Measurements from ENCODE around the gene RGS3.
"Not testable (repeated sequence)": the region's sequence is repeated elsewhere in the genome, so short reads cannot be mapped to it uniquely, and the experiment has no call there.

RGS3 gene

DNA sequence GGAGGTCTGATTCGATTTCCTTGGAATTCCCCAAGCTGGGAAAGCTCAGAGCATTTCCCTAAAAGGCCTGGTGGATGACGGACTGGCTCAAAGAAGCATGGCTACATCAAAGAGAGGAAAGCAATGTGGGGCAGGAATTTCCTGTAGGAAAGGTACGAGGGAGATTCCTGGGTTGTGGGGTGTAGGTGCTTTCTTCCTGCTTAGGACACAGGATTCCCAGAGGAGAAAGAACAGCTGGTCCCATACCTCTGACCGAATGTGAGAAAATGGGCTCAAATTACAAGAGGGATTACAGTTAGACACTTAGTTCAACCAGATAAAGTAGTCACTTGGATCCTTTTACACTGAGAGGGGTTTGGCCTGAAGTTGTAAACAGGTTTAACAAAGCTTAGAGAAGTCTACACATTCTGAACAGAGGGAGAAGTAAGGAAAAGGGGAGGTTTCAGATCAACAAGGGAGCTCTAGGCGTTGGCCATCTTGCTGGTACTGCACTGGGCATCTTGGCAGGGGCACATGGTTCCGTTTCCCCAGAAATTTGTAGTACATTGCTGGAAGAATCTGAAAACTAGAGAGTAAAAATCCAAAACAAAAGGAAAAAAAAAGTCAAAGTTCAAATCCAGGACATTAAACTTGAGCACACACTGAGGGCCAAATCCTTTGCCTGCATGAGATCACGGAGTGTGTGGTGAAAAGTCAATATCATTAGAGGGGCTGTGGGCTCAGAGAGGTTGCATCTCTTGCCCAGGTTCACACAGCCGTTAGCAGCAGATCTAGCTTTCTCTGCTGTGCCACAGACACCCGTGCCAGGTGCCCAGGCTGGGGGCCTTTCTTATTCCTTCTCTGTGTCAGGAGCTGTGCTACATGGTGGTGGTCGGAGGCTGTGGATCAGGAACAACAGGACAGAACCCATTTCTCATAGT is 171.3 kb downstream of the RGS3 start:
- no peak for DNase-seq (ENCODE audit: low read depth)

DNA sequence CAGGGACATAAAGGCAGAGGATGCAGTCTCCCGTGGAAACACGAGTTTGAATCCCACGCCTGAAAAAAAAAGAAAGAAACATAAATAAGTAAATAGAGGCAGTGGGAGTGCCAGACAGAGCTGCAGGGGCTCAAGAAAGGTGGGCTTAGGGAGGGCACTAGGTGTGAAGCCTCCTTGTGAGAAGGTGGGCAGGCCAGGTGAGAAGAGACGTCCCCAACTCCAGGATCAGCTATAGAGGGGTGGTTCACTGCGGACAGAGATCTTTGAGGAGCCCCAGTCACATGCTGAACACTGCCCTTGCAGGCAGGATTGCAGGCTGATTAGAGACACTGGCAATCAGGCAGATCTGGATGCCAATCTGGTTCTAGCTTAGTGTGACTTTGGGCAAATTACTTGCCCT is 172.1 kb downstream of the RGS3 start:
- DNase-seq (ENCODE audit: low read depth) = no peak

DNA sequence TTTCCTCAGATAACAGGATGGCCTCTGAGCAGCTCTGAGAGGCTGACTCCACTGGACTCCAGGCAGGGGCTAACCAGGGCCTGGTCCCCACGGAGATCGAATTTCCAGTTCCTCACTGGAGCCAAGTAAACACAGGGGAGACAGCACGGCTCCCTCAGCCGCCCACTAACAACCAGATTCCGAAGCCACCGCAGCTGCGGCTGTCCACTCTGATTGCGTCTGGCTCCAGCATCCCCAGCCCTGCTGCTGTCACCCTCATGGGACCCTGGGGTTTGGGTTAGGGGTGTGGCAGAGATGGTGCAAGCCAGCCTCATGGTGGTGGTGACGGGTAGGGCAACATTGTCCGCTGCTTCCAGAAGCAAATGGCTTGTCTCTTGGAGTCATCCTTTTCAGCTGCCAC is 172.6 kb downstream of the RGS3 start:
- no peak for DNase-seq (ENCODE audit: low read depth)

DNA sequence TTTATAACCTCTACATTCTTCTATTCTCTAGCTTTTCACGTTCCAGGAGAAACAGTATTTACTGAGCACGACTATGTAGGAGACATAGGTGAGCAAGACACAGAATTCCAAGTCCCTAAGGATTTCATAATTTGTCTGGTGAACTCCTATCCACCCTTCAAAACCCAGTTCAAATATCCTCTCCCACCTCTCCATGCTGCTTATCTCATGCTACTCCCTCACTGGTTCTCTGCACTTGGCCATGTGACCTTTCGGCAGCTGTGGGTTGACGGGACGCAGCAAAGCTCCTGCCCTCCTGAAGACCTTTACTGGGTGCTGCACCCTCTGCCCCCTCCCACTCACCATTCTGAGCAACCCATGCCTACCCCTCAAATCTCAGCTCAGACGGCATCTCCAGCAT is 173.2 kb downstream of the RGS3 start:
- DNase-seq (ENCODE audit: low read depth) = no peak

DNA sequence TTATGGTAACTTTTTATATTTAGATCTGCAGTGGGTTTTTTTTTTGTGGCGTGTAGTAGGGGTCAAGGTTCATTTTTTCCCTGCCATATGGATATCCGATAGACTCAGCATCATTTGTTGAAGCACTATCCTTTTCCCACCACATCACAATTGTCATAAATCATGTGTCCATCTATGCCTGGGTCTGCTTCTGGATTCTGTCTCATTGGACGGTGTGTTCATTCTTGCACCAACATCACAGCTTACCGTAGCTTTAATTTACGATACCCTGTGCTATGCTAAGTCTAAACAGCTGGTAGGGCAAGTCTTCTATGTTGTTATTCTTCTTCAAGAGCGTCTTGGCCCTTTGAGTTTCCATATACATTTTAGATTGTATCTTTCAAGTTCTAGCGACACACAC is 175.0 kb downstream of the RGS3 start:
- no peak for DNase-seq (ENCODE audit: low read depth)

DNA sequence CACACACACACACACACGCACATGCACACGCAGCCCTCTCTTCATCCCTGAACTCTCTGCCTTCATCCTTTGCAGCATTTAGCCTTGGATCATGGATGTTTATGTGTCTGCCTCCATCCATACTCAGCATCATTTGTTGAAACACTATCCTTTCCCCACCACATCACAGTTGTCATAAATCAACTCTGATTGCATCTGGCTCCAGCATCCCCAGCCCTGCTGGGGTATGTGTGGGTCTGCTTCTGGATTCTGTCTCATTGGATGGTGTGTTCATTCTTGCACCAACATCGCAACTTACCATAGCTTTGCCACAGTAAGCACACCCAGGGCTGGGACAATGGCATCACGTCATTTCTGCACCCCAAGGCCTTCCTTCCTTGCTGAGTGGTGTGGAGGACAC is 175.4 kb downstream of the RGS3 start:
- no peak for DNase-seq (ENCODE audit: low read depth)

DNA sequence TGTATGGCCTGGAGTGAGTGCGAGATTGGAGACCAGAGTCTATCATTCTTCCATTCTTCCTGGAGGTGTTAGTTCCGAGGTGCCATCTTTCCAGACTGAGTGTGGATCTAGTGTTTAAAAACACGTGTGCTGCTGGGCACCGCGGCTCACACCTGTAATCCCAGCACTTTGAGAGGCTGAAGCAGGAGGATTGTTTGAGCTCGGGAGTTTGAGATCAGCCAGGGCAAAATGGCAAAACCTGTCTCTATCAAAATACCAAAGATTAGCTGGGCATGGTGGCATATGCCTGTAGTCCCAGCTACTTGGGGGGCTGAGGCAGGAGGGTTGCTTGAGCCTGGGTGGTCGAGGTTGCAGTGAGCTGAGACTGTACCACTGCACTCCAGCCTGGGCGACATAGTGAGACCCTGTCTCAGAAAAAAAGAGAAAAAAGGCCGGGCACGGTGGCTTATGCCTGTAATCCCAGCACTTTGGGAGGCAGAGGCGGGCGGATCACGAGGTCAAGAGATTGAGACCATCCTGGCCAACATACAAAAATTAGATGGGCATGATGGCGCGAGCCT is 176.0 kb downstream of the RGS3 start:
- DNase-seq (ENCODE audit: low read depth) = not testable (repeated sequence)

DNA sequence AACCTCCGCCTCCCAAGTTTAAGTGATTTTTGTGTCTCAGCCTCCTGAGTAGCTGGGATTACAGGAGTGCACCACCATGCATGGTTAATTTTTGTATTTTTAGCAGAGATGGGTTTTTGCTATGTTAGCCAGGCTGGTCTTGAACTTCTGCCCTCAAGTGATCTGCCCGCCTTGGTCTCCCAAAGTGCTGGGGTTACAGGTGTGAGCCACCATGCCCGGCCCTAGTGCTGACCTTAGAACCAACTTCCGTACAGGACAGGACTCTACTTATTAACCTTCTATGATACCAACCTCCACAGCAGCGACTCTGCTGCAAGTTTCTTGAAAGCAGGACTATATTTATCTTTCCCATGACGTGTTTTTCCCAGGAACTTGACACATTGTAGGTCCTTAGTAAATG is 176.9 kb downstream of the RGS3 start:
- DNase-seq (ENCODE audit: low read depth) = no peak

DNA sequence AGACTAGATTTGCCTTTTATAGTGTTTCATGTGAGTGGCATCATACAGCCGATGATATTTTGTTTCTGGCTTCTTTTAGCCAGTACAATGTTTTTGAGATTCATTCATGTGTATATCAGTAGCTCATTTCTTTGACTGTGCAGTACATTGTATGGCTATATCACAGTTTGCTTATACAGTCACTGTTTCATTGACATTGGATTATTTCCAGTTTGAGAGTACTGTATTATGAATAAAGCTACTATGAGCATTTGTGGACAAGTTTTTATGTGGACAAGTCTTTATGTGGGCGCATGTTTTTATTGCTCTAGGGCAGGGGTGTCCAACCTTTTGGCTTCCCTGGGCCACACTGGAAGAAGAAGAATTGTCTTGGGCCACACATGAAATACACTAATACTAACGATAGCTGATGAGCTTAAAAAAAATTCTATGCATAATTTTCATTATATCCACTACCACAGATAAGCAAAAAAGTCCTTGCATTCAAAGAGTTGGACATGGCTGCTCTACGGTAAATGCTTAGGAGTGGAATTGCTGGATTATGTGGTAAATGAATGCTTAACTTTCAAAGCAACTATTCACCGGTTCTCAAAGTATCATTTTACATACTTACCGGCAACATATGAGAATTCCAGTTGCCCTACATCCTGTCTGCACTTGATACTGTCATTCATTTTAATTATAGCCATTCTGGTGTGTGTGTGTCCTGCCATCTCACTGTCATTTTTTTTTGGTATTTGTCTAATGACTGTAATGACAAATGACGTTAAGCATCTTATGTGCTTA is 177.8 kb downstream of the RGS3 start:
- DNase-seq (ENCODE audit: low read depth) = no peak

DNA sequence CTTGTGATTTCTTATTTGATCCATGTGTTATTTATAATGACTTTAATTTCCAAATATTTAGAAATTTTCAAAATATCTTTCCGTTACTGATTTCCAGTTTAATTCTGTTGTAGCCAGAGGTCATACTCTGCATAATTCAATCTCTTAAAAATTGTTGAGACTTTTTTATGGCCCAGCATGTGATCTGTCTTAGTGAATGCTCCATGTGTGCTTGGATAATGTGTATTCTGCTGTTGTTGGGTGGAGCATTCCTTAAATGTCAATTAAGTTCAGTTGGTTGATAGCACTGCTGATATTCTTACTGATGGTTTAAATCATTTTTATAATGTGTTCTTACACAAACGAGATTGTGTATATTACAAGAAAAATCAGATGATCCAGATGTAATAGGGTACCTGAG is 180.8 kb downstream of the RGS3 start:
- DNase-seq (ENCODE audit: low read depth) = no peak

DNA sequence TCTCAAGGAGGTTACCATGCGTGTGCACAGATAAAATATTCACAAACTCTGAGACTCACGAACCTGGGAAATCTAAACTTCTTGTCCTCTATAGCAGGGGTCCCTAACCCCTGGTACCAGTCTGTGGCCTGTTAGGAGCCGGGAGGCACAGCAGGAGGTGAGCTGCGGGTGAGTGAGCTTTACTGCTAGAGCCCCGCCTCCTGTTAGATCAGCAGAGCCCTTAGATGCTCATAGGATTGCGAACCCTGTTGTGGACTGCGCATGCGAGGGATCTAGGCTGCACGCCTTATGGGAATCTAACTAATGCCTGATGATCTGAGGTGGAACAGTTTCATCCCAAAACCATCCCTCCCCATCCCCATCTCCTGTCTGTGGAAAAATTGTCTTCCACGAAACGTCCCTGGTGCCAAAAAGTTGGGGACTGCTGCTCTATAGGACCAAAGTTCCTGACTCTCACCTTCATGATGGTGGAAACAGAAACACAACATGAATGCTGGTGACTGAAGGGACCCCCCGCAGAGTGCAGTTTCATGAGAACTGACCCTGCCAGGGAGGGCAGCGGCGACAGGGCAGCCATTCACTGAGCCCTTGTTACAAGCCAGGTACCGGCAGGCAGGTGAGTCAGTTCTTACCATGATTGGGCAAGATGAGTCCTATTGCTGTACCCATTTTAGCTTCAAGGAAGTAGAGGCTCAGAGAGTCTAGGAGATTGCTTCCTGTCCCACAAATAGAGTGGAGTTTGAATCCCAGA is 181.9 kb downstream of the RGS3 start:
- DNase-seq (ENCODE audit: low read depth) = no peak

DNA sequence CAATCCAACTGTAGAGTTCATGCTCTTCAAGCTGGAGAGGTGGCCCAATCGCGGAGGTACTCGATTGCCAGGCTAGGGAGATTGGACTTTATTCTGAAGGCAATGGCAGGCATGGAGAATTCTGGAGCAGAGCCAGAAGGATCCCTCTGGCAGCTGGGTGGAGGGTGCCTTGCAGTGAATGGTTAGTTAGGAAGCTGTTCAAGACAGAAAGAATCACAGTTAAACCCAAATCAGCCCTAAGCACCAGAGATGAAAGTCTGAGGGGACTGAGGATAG is 182.4 kb downstream of the RGS3 start:
- no peak for DNase-seq (ENCODE audit: low read depth)

DNA sequence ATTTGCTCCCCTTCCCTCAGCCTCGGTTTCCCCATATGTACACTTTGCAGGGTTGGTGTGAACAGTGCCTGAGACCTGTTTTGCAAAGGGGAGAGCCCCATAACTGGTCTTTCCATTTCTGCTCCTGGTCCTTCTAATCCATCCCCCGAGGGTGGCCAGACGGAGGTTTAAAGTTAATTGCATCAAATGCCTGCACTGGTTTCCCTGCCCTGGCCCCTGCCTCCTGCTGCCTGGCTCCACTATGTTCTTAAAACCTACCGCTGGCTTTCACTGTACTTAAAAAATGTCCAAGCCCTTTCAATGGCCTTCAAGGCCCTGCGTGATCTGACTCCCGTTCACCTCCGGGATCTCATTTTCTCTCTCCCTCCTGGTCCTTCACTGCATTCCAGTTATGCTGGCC is 183.0 kb downstream of the RGS3 start:
- DNase-seq (ENCODE audit: low read depth) = no peak
